Measurements from ENCODE around the gene TSEN15.

- TF ChIP-seq ZNF24 (tag by site-specific recombination; IDR thresholded peaks at IDR 0.05) (no peak), CTCF (tag by site-specific recombination; IDR thresholded peaks at IDR 0.05) (no peak), ZNF274 (IDR thresholded peaks at IDR 0.05; ENCODE audit: low read length) (no peak), ZNF274 (tag by site-specific recombination; IDR thresholded peaks at IDR 0.05; ENCODE audit: borderline replicate concordance) (no peak), ZNF585B (tag by site-specific recombination; IDR thresholded peaks at IDR 0.05) (no peak), ATF2 (tag by site-specific recombination; IDR thresholded peaks at IDR 0.05; ENCODE audit: low read depth) (no peak), ZBTB8A (tag by site-specific recombination; IDR thresholded peaks at IDR 0.05) (no peak), ZNF426 (tag by site-specific recombination; IDR thresholded peaks at IDR 0.05) (no peak), ZNF623 (tag by site-specific recombination; IDR thresholded peaks at IDR 0.05) (no peak)
These were observed 34.1 kb downstream of the TSEN15 start for GRCh38 chr1:184085667-184086066.

All from HEK293 (cell line).